Endodermal cell (in vitro differentiated cells): ENCODE results near the gene RRAD. TPM values are rescaled to one million over a fixed set of nuclear protein-coding genes. Genes with fewer than 3 reads are reported as not detected.
"Not testable (repeated sequence)": the region's sequence is repeated elsewhere in the genome, so short reads cannot be mapped to it uniquely, and the experiment has no call there.

Source experiments
- DNase-seq: peaks from one replicate; pipeline ENCODE4 v3.0.0-alpha.2; 2017
- H3K27ac ChIP-seq: 2 replicates; pipeline ENCODE4 v1.5.1; 2013; ENCODE audit warnings: mild to moderate bottlenecking, low read depth, low read length, moderate library complexity
- H3K27me3 ChIP-seq: 2 replicates; pipeline ENCODE4 v1.6.1; 2013; ENCODE audit warnings: mild to moderate bottlenecking, low read length, moderate library complexity; ENCODE audit not compliant: insufficient read depth, control insufficient read depth, poor library complexity, severe bottlenecking
- H3K36me3 ChIP-seq: 2 replicates; pipeline ENCODE4 v1.7.0; 2013; ENCODE audit warnings: mild to moderate bottlenecking, low read length, moderate library complexity; ENCODE audit not compliant: control insufficient read depth, insufficient read depth
- H3K4me1 ChIP-seq: one replicate; pipeline ENCODE4 v1.7.0; 2013; ENCODE audit warnings: low read length; ENCODE audit not compliant: control insufficient read depth, insufficient read depth
- H3K4me3 ChIP-seq: 2 replicates; pipeline ENCODE4 v1.5.1; 2013; ENCODE audit warnings: mild to moderate bottlenecking, low read length, moderate library complexity
- H3K9ac ChIP-seq: 2 replicates; pipeline ENCODE4 v1.6.1; 2013; ENCODE audit warnings: mild to moderate bottlenecking, low read length, moderate library complexity; ENCODE audit not compliant: poor library complexity, severe bottlenecking; ENCODE audit errors: extremely low read depth
- H3K9me3 ChIP-seq: 2 replicates; pipeline ENCODE4 v1.6.1; 2013; ENCODE audit warnings: mild to moderate bottlenecking, low read length, moderate library complexity; ENCODE audit not compliant: control insufficient read depth
- H3K27ac Mint-ChIP-seq: 2 replicates; pipeline ENCODE4 v1.8.0; 2020; ENCODE audit warnings: mixed read lengths
- H3K27me3 Mint-ChIP-seq: 2 replicates; pipeline ENCODE4 v1.8.0; 2021; ENCODE audit warnings: mild to moderate bottlenecking, mixed read lengths; ENCODE audit not compliant: insufficient read depth
- H3K36me3 Mint-ChIP-seq: 2 replicates; pipeline ENCODE4 v1.8.0; 2020; ENCODE audit warnings: low read depth, mixed read lengths
- H3K4me1 Mint-ChIP-seq: 2 replicates; pipeline ENCODE4 v1.8.0; 2020; ENCODE audit warnings: mixed read lengths
- H3K4me3 Mint-ChIP-seq: 2 replicates; pipeline ENCODE4 v1.8.0; 2020; ENCODE audit warnings: mild to moderate bottlenecking, moderate library complexity, mixed read lengths
- H3K9me3 Mint-ChIP-seq: 2 replicates; pipeline ENCODE4 v1.8.0; 2020; ENCODE audit warnings: mild to moderate bottlenecking, mixed read lengths
- CTCF ChIP-seq: fragments of 200-600 bp; sonication (generic); conservative IDR thresholded peaks from 2 replicates; pipeline ENCODE4 v1.5.0; 2021; ENCODE audit warnings: antibody characterized with exemption, mild to moderate bottlenecking
- WGBS, 2 experiments: methylation state at CpG; one replicate each; pipeline versions ENCODE4 v1.1.5 to v1.1.7; 2013; ENCODE audit warnings: missing lambda C conversion rate in 2 of 2, mixed read lengths in 1 of 2; ENCODE audit not compliant: insufficient coverage in 1 of 2, insufficient read length in 1 of 2; 5-methylcytosine and 5-hydroxymethylcytosine counted together
- total RNA-seq, 2 donors: library from RNA; stranded (reverse); fragmentation: NEBNext Ultra II Directional in 1 of 2; extraction: Animal tissue kit (Norgen Biotek cat#: 25700) in 1 of 2; gene quantifications; 2 replicates in 1 of 2; 3 replicates in 1 of 2; pipeline ENCODE4 v1.2.1, GENCODE V29; 2021

Gene RRAD
- total RNA-seq, 2 donors from 2014 or later = 0.55 TPM; not detected in 1

- Histone ChIP-seq H3K36me3 (no peaks in the 10 kb centered on the region), H3K9me3 (no peaks in the 10 kb centered on the region), H3K4me1 (no peaks in the 10 kb centered on the region), H3K4me3 (no peak overlapping the region), H3K27ac (no peak overlapping the region), H3K27me3 (no peaks in the 10 kb centered on the region), H3K9ac (no peak overlapping the region)
- H3K9me3 Mint-ChIP-seq = no peaks in the 10 kb centered on the region
- no peak overlapping the region for H3K27ac Mint-ChIP-seq
- 97 to 100% methylated on average over 1 of the region's 1 CpG for WGBS, 2 experiments
- peaks cover 12% of the 10 kb centered on the region for H3K4me1 Mint-ChIP-seq
- no peaks in the 10 kb centered on the region for H3K36me3 Mint-ChIP-seq
- H3K4me3 Mint-ChIP-seq = no peak overlapping the region
- no peak for DNase-seq
- no peak for TF ChIP-seq CTCF
- peaks cover 23% of the 10 kb centered on the region for H3K27me3 Mint-ChIP-seq
Measured at GRCh38 chr16:66960270-66960669, 34.9 kb upstream of the RRAD start.

GRCh38 chr16:66959704-66960161 lies 34.4 kb upstream of the RRAD start:
- Histone ChIP-seq H3K27me3 (no peaks in the 10 kb centered on the region), H3K4me1 (no peaks in the 10 kb centered on the region), H3K9me3 (no peaks in the 10 kb centered on the region), H3K27ac (no peak overlapping the region), H3K36me3 (no peaks in the 10 kb centered on the region), H3K9ac (no peak overlapping the region), H3K4me3 (no peak overlapping the region)
- 90 to 100% methylated on average over 4 to 5 of the region's 5 CpGs for WGBS, 2 experiments
- peaks cover 20% of the 10 kb centered on the region for H3K27me3 Mint-ChIP-seq
- no peak for DNase-seq
- H3K4me3 Mint-ChIP-seq = no peak overlapping the region
- no peak for TF ChIP-seq CTCF
- peaks cover 12% of the 10 kb centered on the region for H3K4me1 Mint-ChIP-seq
- H3K9me3 Mint-ChIP-seq = no peaks in the 10 kb centered on the region
- no peak overlapping the region for H3K27ac Mint-ChIP-seq
- H3K36me3 Mint-ChIP-seq = no peaks in the 10 kb centered on the region

GRCh38 chr16:66958857-66959703 lies 33.7 kb upstream of the RRAD start:
- no peak overlapping the region for H3K27ac ChIP-seq
- H3K4me1 Mint-ChIP-seq = peaks cover 12% of the 10 kb centered on the region
- no peak overlapping the region for H3K27ac Mint-ChIP-seq
- no peak overlapping the region for H3K4me3 ChIP-seq
- H3K9me3 Mint-ChIP-seq = no peaks in the 10 kb centered on the region
- peaks cover 16% of the 10 kb centered on the region for H3K27me3 Mint-ChIP-seq
- no peaks in the 10 kb centered on the region for H3K36me3 Mint-ChIP-seq
- H3K36me3 ChIP-seq = no peaks in the 10 kb centered on the region
- DNase-seq = no peak
- H3K9ac ChIP-seq = no peak overlapping the region
- no peak overlapping the region for H3K4me3 Mint-ChIP-seq
- no peaks in the 10 kb centered on the region for H3K27me3 ChIP-seq
- WGBS, 2 experiments = 69 to 83% methylated on average over 3 to 7 of the region's 7 CpGs
- no peaks in the 10 kb centered on the region for H3K4me1 ChIP-seq
- H3K9me3 ChIP-seq = no peaks in the 10 kb centered on the region
- TF ChIP-seq CTCF = no peak

GRCh38 chr16:66956154-66956457 lies 30.8 kb upstream of the RRAD start:
- not testable (repeated sequence) for H3K36me3 Mint-ChIP-seq, H3K27me3 ChIP-seq
- H3K9me3 Mint-ChIP-seq = peaks cover 11% of the 10 kb centered on the region

GRCh38 chr16:66955363-66956153 lies 30.2 kb upstream of the RRAD start:
- H3K9me3 Mint-ChIP-seq = peaks cover 13% of the 10 kb centered on the region
- 90 to 93% methylated on average over 8 to 15 of the region's 17 CpGs for WGBS, 2 experiments
- not testable (repeated sequence) for H3K27ac ChIP-seq, H3K27me3 ChIP-seq, H3K4me3 Mint-ChIP-seq, H3K36me3 ChIP-seq, DNase-seq, H3K4me3 ChIP-seq, H3K36me3 Mint-ChIP-seq, H3K4me1 ChIP-seq, H3K9ac ChIP-seq, H3K27ac Mint-ChIP-seq
- H3K4me1 Mint-ChIP-seq = peaks cover 12% of the 10 kb centered on the region
- peaks cover 14% of the 10 kb centered on the region for H3K9me3 ChIP-seq
- peaks cover 16% of the 10 kb centered on the region for H3K27me3 Mint-ChIP-seq

More at GRCh38 chr16:66956154-66956457, 30.8 kb upstream of the RRAD start:
- 100% methylated on average over 1 of the region's 1 CpG; no CpG with 5 or more reads in 1 of the 2 experiments for WGBS, 2 experiments
- DNase-seq, H3K27ac ChIP-seq, H3K4me3 Mint-ChIP-seq, H3K4me3 ChIP-seq, H3K36me3 ChIP-seq, H3K9ac ChIP-seq, H3K4me1 ChIP-seq, H3K27ac Mint-ChIP-seq: not testable (repeated sequence)
- peaks cover 12% of the 10 kb centered on the region for H3K9me3 ChIP-seq
- H3K4me1 Mint-ChIP-seq = peaks cover 15% of the 10 kb centered on the region
- peaks cover 16% of the 10 kb centered on the region for H3K27me3 Mint-ChIP-seq
